Smooth muscle cell (in vitro differentiated cells): Measurements from ENCODE around the gene SYNPR. TPM values are rescaled to one million over a fixed set of nuclear protein-coding genes. Genes with fewer than 3 reads are reported as not detected.

ENCODE experiments used
- DNase-seq: peaks from one replicate; lab custom pipeline; 2025; ENCODE audit not compliant: unreplicated experiment; lab: John Stamatoyannopoulos, UW
- H2AFZ ChIP-seq: fragments of 200-600 bp; sonication (generic); 2 replicates; pipeline ENCODE4 v1.6.0; 2016; ENCODE audit warnings: antibody characterized with exemption, low read depth, mild to moderate bottlenecking
- H3F3A ChIP-seq: fragments of 200-600 bp; sonication (generic); 2 replicates; pipeline ENCODE4 v1.6.0; 2017; ENCODE audit warnings: antibody characterized with exemption, low read depth
- H3K27ac ChIP-seq: fragments of 200-600 bp; sonication (generic); 2 replicates; pipeline ENCODE4 v1.5.1; 2016; ENCODE audit warnings: low read depth, mild to moderate bottlenecking
- H3K27me3 ChIP-seq: fragments of 200-600 bp; sonication (generic); 2 replicates; pipeline ENCODE4 v1.6.1; 2016; ENCODE audit warnings: low read depth, mild to moderate bottlenecking
- H3K36me3 ChIP-seq: fragments of 200-600 bp; sonication (generic); 2 replicates; pipeline ENCODE4 v1.5.1; 2016; ENCODE audit warnings: low read depth
- H3K4me1 ChIP-seq: fragments of 200-600 bp; sonication (generic); 2 replicates; pipeline ENCODE4 v1.5.1; 2016; ENCODE audit warnings: low read depth
- H3K4me2 ChIP-seq: fragments of 200-600 bp; sonication (generic); 2 replicates; pipeline ENCODE4 v1.6.0; 2016; ENCODE audit warnings: mild to moderate bottlenecking
- H3K4me3 ChIP-seq: fragments of 200-600 bp; sonication (generic); 2 replicates; pipeline ENCODE4 v1.5.1; 2016; ENCODE audit warnings: mild to moderate bottlenecking
- H3K79me2 ChIP-seq: fragments of 200-600 bp; sonication (generic); 2 replicates; pipeline ENCODE4 v1.6.0; 2016; ENCODE audit warnings: low read depth, mild to moderate bottlenecking
- H3K9ac ChIP-seq: fragments of 200-600 bp; sonication (generic); 2 replicates; pipeline ENCODE4 v1.6.0; 2016; ENCODE audit warnings: low read depth
- H3K9me3 ChIP-seq: fragments of 200-600 bp; sonication (generic); replicated peaks from 2 replicates; pipeline ENCODE4 v1.5.1; 2016; ENCODE audit warnings: low read depth
- H4K20me1 ChIP-seq: fragments of 200-600 bp; sonication (generic); 2 replicates; pipeline ENCODE4 v1.6.0; 2016; ENCODE audit warnings: low read depth
- CTCF ChIP-seq: fragments of 200-600 bp; sonication (generic); IDR thresholded peaks from 2 replicates; pipeline ENCODE4 v1.5.1; 2017; ENCODE audit warnings: borderline replicate concordance, mild to moderate bottlenecking, antibody characterized with exemption; ENCODE audit not compliant: insufficient read depth, poor library complexity, severe bottlenecking
- WGBS: methylation state at CpG from one replicate; pipeline ENCODE4 v1.1.7; 2016; ENCODE audit warnings: low lambda C conversion rate; 5-methylcytosine and 5-hydroxymethylcytosine counted together
- polyA plus RNA-seq: library from polyadenylated mRNA; unstranded; fragments of >200 nt; fragmentation: Nextera tagmentation; extraction: Ambion mirVana; gene quantifications from 2 replicates; pipeline ENCODE4 v1.2.1, GENCODE V29; 2016
- total RNA-seq: library from RNA; depleted of rRNA; stranded (reverse); fragments of >200 nt; gene quantifications from 2 replicates; pipeline ENCODE4 v1.2.3, GENCODE V29; 2014

The SYNPR gene
- total and polyA plus RNA-seq, 2 experiments from 2014 or later: not detected

- no peaks in the 10 kb centered on the region for H3K79me2 ChIP-seq
- H3K4me2 ChIP-seq: no peak overlapping the region
- H3K27me3 ChIP-seq: peaks cover 3% of the 10 kb centered on the region
- no peaks in the 10 kb centered on the region for H4K20me1 ChIP-seq
- TF ChIP-seq CTCF: no peak
- no peak overlapping the region for H3K9ac ChIP-seq
- no peak for DNase-seq
- no peaks in the 10 kb centered on the region for H3F3A ChIP-seq
- no peak overlapping the region for H2AFZ ChIP-seq
- WGBS: 90% methylated on average over 2 of the region's 2 CpGs
- no peaks in the 10 kb centered on the region for H3K4me1 ChIP-seq
- H3K36me3 ChIP-seq: no peaks in the 10 kb centered on the region
- H3K27ac ChIP-seq: no peak overlapping the region
- H3K9me3 ChIP-seq: no peaks in the 10 kb centered on the region
- no peak overlapping the region for H3K4me3 ChIP-seq
These were observed 219.5 kb downstream of the SYNPR start for GRCh38 chr3:63497641-63498040.

GRCh38 chr3:63500196-63500595 is 222.1 kb downstream of the SYNPR start:
- Histone ChIP-seq H3K27ac (no peak overlapping the region), H3K9me3 (no peaks in the 10 kb centered on the region), H3K79me2 (no peaks in the 10 kb centered on the region), H3K36me3 (no peaks in the 10 kb centered on the region), H3F3A (no peaks in the 10 kb centered on the region), H3K4me2 (no peak overlapping the region), H4K20me1 (no peaks in the 10 kb centered on the region), H3K9ac (no peak overlapping the region), H2AFZ (no peak overlapping the region), H3K4me1 (no peaks in the 10 kb centered on the region), H3K27me3 (peaks cover under 1% of the 10 kb centered on the region), H3K4me3 (no peak overlapping the region)
- TF ChIP-seq CTCF: no peak
- WGBS: 77% methylated on average over 5 of the region's 5 CpGs
- DNase-seq: no peak

- no peak for DNase-seq
- H3F3A ChIP-seq: no peaks in the 10 kb centered on the region
- no peaks in the 10 kb centered on the region for H3K79me2 ChIP-seq
- no peak overlapping the region for H3K4me2 ChIP-seq
- no peaks in the 10 kb centered on the region for H3K27me3 ChIP-seq
- no peaks in the 10 kb centered on the region for H3K4me1 ChIP-seq
- no peaks in the 10 kb centered on the region for H3K36me3 ChIP-seq
- no peak overlapping the region for H3K9ac ChIP-seq
- no peak overlapping the region for H2AFZ ChIP-seq
- no peaks in the 10 kb centered on the region for H3K9me3 ChIP-seq
- H4K20me1 ChIP-seq: no peaks in the 10 kb centered on the region
- TF ChIP-seq CTCF: no peak
- 88% methylated on average over 1 of the region's 1 CpG for WGBS
- no peak overlapping the region for H3K27ac ChIP-seq
- no peak overlapping the region for H3K4me3 ChIP-seq
These were observed 230.2 kb downstream of the SYNPR start for GRCh38 chr3:63508305-63508704.

- Histone ChIP-seq H3K4me1 (no peaks in the 10 kb centered on the region), H3K9ac (no peak overlapping the region), H3K4me3 (no peak overlapping the region), H2AFZ (no peak overlapping the region), H3K27ac (no peak overlapping the region), H3K27me3 (no peaks in the 10 kb centered on the region), H4K20me1 (no peaks in the 10 kb centered on the region), H3K9me3 (no peaks in the 10 kb centered on the region), H3K4me2 (no peak overlapping the region), H3K79me2 (no peaks in the 10 kb centered on the region), H3K36me3 (no peaks in the 10 kb centered on the region), H3F3A (no peaks in the 10 kb centered on the region)
- TF ChIP-seq CTCF: no peak
- no peak for DNase-seq
These were observed 230.7 kb downstream of the SYNPR start for GRCh38 chr3:63508771-63509170.
